BJ (cell line): ENCODE measurements around the gene ZWILCH. TPM values are rescaled to one million over a fixed set of nuclear protein-coding genes. Genes with fewer than 3 reads are reported as not detected.

Source experiments
- CTCF ChIA-PET: fragments of 350-600 bp; formaldehyde crosslinking; extraction: SDS; loops from one replicate; lab custom pipeline; 2021; ENCODE audit warnings: antibody characterized with exemption, inconsistent platforms; lab: Yijun Ruan, JAX
- POLR2A ChIA-PET: fragments of 300-600 bp; sonication (Branson Sonifier 250); formaldehyde crosslinking; extraction: SDS; loops from one replicate; lab custom pipeline; 2021; ENCODE audit warnings: antibody characterized with exemption; lab: Charles Lee
- DNase-seq: peaks from one replicate; pipeline ENCODE4 v3.0.0-alpha.2; 2011; ENCODE audit warnings: low read depth
- H3K27me3 ChIP-seq: 2 replicates; pipeline ENCODE4 v1.6.0; 2011; ENCODE audit warnings: low read length; ENCODE audit not compliant: control insufficient read depth, insufficient read depth
- H3K36me3 ChIP-seq: 2 replicates; pipeline ENCODE4 v1.5.1; 2011; ENCODE audit warnings: low read length; ENCODE audit not compliant: control insufficient read depth, insufficient read depth
- H3K4me3 ChIP-seq: 2 replicates; pipeline ENCODE4 v1.5.1; 2011; ENCODE audit warnings: low read depth, mild to moderate bottlenecking, control low read depth, low read length
- polyA plus RNA-seq: library from polyadenylated mRNA; depleted of rRNA; stranded (reverse); fragments of >200 nt; gene quantifications from 2 replicates; pipeline ENCODE4 v1.2.3, GENCODE V29; 2011
- TF ChIP-seq, protein P1 (sequence below): IDR thresholded peaks from 2 replicates; pipeline ENCODE4 v1.5.1; 2011; ENCODE audit warnings: low read depth, mild to moderate bottlenecking, control low read depth, inconsistent platforms, low read length, moderate library complexity; ENCODE audit not compliant: insufficient read depth

ZWILCH gene
- polyA plus RNA-seq, 1 experiment: 10.5 TPM

DNA sequence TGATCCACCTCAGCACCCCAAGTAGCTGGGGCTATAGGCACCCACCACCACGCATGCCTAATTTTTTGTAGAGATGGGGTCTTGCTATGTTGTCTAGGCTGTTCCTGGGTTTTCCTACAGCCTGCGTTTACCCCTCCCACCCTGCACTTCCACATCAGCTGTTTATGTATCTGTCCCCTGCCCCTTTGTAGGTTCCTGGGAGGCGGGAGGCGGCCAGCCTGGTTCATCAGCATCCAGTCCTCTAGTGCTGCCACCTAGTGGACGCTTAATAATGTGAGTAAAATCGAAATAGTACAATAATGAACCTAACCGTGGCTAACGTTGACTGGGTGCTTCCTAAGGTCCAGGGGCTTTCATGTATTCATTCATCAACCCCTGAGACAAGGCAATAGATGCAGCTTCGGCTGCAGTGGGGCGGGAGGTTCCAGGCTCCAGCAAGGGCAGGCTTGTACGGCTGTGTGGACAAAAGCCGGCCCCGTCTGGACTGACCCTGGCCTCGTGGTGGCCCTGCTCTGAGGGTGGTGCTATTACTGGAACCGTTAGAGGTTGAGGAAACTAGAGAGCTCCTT, 61.9 kb downstream of the ZWILCH start:
- no peaks in the 10 kb centered on the region for H3K27me3 ChIP-seq
- no peak overlapping the region for H3K4me3 ChIP-seq
- POLR2A ChIA-PET: no interaction called here
- DNase-seq: no peak
- TF ChIP-seq, protein P1, sequence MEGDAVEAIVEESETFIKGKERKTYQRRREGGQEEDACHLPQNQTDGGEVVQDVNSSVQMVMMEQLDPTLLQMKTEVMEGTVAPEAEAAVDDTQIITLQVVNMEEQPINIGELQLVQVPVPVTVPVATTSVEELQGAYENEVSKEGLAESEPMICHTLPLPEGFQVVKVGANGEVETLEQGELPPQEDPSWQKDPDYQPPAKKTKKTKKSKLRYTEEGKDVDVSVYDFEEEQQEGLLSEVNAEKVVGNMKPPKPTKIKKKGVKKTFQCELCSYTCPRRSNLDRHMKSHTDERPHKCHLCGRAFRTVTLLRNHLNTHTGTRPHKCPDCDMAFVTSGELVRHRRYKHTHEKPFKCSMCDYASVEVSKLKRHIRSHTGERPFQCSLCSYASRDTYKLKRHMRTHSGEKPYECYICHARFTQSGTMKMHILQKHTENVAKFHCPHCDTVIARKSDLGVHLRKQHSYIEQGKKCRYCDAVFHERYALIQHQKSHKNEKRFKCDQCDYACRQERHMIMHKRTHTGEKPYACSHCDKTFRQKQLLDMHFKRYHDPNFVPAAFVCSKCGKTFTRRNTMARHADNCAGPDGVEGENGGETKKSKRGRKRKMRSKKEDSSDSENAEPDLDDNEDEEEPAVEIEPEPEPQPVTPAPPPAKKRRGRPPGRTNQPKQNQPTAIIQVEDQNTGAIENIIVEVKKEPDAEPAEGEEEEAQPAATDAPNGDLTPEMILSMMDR: peak; percentile 75
- CTCF ChIA-PET: interaction anchor here (0.6 to 3.2 kb wide), 14 partner anchors 8 to 92 kb away, joined by 3 to 13 read pairs (median 3); no protein-coding TSS in a partner anchor
- no peaks in the 10 kb centered on the region for H3K36me3 ChIP-seq

DNA sequence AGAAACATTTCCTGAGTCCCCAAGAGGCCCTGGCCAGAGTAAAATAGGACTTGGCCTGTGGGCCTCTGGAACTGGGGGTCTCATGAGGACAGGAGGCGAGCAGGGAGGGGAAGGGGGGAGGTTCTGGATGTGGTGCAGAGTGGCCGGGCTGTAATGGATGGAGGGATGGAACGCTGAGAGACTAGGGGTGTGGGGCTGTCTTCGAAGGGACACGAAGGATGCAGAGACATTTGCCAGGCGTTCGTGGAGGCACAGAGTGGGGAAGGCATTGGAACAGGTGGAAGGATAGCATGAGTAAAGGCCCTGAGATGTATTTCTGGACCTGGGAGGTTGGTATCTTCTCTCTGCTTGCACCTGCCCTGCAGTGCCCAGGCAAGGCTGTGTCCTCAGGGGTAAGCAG, 62.8 kb downstream of the ZWILCH start:
- POLR2A ChIA-PET: no interaction called here
- Histone ChIP-seq H3K27me3 (no peaks in the 10 kb centered on the region), H3K36me3 (no peaks in the 10 kb centered on the region), H3K4me3 (no peak overlapping the region)
- TF ChIP-seq, protein P1: no peak
- no peak for DNase-seq
- CTCF ChIA-PET: interaction anchor here (0.6 to 3.2 kb wide), 4 partner anchors 7 to 33 kb away, joined by 3 to 12 read pairs (median 4); no protein-coding TSS in a partner anchor

DNA sequence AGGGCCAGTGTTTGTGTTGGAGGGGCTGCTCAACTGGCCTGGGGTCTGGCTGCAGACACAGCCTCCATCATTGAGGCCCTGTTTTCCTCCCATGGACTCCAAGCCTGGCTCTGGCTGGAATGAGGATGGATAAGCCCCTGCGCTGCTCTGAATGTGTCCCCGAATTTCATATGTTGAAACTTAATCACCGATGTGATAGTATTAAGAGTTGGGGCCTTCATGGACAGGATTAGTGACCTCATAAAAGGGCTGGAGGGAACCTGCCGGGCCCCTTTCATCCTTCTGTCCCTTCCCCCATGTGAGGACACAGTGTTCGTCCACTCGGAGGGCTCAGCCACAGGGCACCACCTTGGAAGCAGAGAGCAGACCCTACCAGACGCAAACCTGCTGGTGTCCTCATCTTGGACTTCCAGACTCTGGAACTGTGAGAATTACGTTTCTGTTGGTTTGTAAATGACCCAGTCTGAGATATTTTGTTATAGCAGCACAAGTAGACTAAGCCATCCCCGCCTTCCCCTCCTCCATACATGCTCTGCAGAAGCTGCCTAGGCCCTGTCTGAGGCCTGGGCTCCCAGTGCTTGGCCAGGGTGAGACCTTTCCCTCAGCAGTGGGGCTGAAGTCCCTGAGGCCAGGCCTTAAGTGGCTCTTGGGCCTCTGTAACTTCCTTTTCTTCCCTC, 64.5 kb downstream of the ZWILCH start:
- POLR2A ChIA-PET: no interaction called here
- CTCF ChIA-PET: no interaction called here
- TF ChIP-seq, protein P1: no peak

DNA sequence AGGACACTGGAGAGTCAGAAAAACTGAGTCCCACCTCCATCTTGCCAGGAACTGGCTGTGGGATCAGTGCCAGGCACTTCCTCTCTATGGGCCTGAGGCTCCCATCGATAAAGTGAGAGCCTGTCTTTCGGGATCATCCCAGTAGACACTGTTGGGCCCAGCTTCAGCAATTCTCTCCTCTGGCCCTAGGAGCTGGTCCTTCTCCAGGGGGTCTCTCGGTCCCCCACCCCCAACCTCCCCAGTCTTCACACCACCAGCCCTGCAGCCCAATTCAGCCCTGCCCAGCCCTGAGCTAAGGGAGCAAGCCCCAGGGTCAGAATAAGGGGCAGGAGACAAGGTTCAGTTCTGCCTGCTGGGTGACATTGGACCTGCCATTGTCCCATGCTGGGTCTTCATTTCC, 65.2 kb downstream of the ZWILCH start:
- TF ChIP-seq, protein P1: no peak
- POLR2A ChIA-PET: no interaction called here
- DNase-seq: no peak
- H3K36me3 ChIP-seq: no peaks in the 10 kb centered on the region
- CTCF ChIA-PET: no interaction called here
- no peaks in the 10 kb centered on the region for H3K27me3 ChIP-seq
- no peak overlapping the region for H3K4me3 ChIP-seq

More for the DNA sequence above, 64.5 kb downstream of the ZWILCH start:
- DNase-seq: no peak
- Histone ChIP-seq H3K4me3 (no peak overlapping the region), H3K36me3 (no peaks in the 10 kb centered on the region), H3K27me3 (no peaks in the 10 kb centered on the region)

DNA sequence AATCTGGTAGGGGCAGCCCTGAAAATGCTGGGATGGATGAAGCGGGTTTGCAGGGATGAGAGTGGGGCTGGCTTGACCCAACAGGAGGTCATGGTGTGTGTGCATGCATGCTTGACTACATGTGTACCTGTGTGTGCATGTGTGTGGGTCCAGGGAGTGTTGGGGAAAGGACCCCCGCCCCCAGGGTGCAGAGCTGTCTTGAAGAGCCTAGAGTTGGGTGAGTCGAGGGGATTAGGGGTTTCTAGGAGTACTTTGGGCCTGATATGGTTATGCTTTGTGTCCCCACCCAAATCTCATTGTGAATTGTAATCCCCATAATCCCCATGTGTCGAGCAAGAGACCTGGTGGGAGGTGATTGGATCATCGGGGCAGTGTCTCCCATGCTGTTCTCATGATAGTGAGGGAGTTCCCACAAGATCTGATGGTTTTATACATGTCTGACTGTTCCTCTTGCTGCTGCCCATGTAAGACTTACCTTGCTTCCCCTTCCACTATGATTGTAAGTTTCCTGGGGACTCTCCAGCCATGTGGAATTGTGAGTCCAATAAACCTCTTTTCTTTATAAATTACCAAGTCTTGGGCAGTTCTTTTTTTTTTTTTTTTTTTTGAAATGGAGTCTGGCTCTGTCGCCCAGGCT, 65.8 kb downstream of the ZWILCH start:
- ChIA-PET POLR2A (no interaction called here), CTCF (interaction anchor here (0.7 to 0.9 kb wide), 2 partner anchors 33 to 73 kb away, joined by 3 read pairs; partner anchors contain the start of gene SNAPC5)
- Histone ChIP-seq H3K27me3 (no peaks in the 10 kb centered on the region), H3K36me3 (no peaks in the 10 kb centered on the region), H3K4me3 (no peak overlapping the region)
- TF ChIP-seq, protein P1: no peak
- DNase-seq: no peak
